ENCODE measurements around the gene C7orf33. TPM values are rescaled to one million over a fixed set of nuclear protein-coding genes. Genes with fewer than 3 reads are reported as not detected.

The C7orf33 gene
- total and polyA plus RNA-seq, 9 of the 15 experiments (the other 6 are each of a cell fraction or from before 2014, with no cell fraction given): 0.04 TPM; not detected in 8

DNA sequence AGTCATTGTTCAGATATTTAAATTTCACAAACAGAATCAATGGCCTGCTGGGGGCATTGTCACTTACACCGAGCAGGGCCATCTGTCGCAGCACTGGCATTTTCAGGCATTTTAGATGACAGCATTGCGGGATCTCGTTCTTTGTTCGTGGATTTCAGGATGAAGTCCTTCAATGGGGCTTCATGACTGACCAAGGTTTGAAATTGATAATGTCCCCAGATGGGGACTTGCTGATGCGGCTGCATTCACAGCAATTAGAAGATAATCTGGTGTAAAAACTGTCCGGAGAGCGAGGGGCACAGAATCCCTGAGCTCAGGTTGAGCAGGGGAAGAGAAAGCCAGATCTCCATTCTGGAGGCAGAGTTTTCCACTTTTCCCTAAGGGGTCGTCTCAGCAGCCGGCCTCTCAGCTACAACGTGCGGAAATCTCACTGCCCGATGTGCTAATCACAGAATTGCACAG is 1.9 kb upstream of the C7orf33 start:
- intact Hi-C loops (cut with micrococcal nuclease) (no loop called here), in situ Hi-C loops (cut with MboI) (loop anchor here (25.0 kb wide), 1 partner anchor 374 kb away; no protein-coding TSS in a partner anchor)
- Histone ChIP-seq H4K20me1 (replicated peaks; ENCODE audit: control insufficient read depth, insufficient read depth, low read length) (no peaks in the 10 kb centered on the region), H2AFZ (ENCODE audit: low read depth, low read length) (no peak overlapping the region), H3K79me2 (ENCODE audit: control insufficient read depth, insufficient read depth, low read length) (no peaks in the 10 kb centered on the region), H3K27me3 (ENCODE audit: control insufficient read depth in 2 of 2, insufficient read depth in 2 of 2, low read length in 2 of 2) (peaks cover 30 to 59% of the 10 kb centered on the region in 2 experiments; a peak in 4 of 5 replicates), H3K27ac (ENCODE audit: extremely low read depth, low read depth, low read length) (no peak overlapping the region), H3K9ac (ENCODE audit: insufficient read depth in 1 of 2, low read depth in 2 of 2, low read length in 2 of 2) (no peak overlapping the region), H3K4me1 (replicated peaks in 1 of 2; ENCODE audit: control insufficient read depth in 2 of 2, insufficient read depth in 2 of 2, low read length in 2 of 2) (no peaks in the 10 kb centered on the region), H3K9me1 (ENCODE audit: control insufficient read depth, insufficient read depth, low read length) (no peaks in the 10 kb centered on the region), H3K36me3 (ENCODE audit: control insufficient read depth, insufficient read depth, low read length) (no peaks in the 10 kb centered on the region), H3K4me2 (ENCODE audit: insufficient read depth, low read length) (no peak overlapping the region), H3K4me3 (no peak overlapping the region), H3K9me3 (replicated peaks; ENCODE audit: control insufficient read depth, insufficient read depth, low read depth, low read length) (no peaks in the 10 kb centered on the region)
- POLR2A ChIA-PET: interaction anchor here (0.6 to 1.0 kb wide), 2 partner anchors 21 to 381 kb away, joined by 3 read pairs; no protein-coding TSS in a partner anchor
- no TSS peak for BruUV-seq (replicated peaks)
- ATAC-seq (no peak), FAIRE-seq (no peak), DNase-seq (ENCODE audit: extremely low read depth in 1 of 4, low spot score in 3 of 4) (no peak)
- WGBS (ENCODE audit: insufficient coverage, low coverage, missing lambda C conversion rate): 3% methylated on average over 13 of the region's 13 CpGs
- CTCF ChIA-PET (ENCODE audit: low intra/inter-chr PET ratio): no interaction called here
- TF ChIP-seq KLF13 (tag; IDR thresholded peaks at IDR 0.05; ENCODE audit: borderline replicate concordance, low read depth) (no peak), ZNF311 (CRISPR knock-in tag; IDR thresholded peaks at IDR 0.05) (no peak), L3MBTL2 (IDR thresholded peaks at IDR 0.05) (no peak), BCL6 (CRISPR knock-in tag; IDR thresholded peaks at IDR 0.05) (no peak), ZNF717 (CRISPR knock-in tag; IDR thresholded peaks at IDR 0.05) (no peak), NR4A1 (CRISPR knock-in tag; IDR thresholded peaks at IDR 0.05) (no peak), NR4A1 (tag; IDR thresholded peaks at IDR 0.05) (no peak), ZC3H11A (IDR thresholded peaks at IDR 0.05; ENCODE audit: low read depth, low read length) (no peak), NELFE (IDR thresholded peaks at IDR 0.05; ENCODE audit: insufficient read depth, insufficient read length) (no peak), TBP (optimal IDR thresholded peaks at IDR 0.05; ENCODE audit: low read depth, low read length) (no peak), U2AF1 (optimal IDR thresholded peaks at IDR 0.05; ENCODE audit: low read depth, low read length) (no peak), ZNF175 (CRISPR knock-in tag; IDR thresholded peaks at IDR 0.05; ENCODE audit: low read depth) (no peak), HOXB6 (CRISPR knock-in tag; IDR thresholded peaks at IDR 0.05; ENCODE audit: borderline replicate concordance) (no peak)
- TF ChIP-seq, protein P1, sequence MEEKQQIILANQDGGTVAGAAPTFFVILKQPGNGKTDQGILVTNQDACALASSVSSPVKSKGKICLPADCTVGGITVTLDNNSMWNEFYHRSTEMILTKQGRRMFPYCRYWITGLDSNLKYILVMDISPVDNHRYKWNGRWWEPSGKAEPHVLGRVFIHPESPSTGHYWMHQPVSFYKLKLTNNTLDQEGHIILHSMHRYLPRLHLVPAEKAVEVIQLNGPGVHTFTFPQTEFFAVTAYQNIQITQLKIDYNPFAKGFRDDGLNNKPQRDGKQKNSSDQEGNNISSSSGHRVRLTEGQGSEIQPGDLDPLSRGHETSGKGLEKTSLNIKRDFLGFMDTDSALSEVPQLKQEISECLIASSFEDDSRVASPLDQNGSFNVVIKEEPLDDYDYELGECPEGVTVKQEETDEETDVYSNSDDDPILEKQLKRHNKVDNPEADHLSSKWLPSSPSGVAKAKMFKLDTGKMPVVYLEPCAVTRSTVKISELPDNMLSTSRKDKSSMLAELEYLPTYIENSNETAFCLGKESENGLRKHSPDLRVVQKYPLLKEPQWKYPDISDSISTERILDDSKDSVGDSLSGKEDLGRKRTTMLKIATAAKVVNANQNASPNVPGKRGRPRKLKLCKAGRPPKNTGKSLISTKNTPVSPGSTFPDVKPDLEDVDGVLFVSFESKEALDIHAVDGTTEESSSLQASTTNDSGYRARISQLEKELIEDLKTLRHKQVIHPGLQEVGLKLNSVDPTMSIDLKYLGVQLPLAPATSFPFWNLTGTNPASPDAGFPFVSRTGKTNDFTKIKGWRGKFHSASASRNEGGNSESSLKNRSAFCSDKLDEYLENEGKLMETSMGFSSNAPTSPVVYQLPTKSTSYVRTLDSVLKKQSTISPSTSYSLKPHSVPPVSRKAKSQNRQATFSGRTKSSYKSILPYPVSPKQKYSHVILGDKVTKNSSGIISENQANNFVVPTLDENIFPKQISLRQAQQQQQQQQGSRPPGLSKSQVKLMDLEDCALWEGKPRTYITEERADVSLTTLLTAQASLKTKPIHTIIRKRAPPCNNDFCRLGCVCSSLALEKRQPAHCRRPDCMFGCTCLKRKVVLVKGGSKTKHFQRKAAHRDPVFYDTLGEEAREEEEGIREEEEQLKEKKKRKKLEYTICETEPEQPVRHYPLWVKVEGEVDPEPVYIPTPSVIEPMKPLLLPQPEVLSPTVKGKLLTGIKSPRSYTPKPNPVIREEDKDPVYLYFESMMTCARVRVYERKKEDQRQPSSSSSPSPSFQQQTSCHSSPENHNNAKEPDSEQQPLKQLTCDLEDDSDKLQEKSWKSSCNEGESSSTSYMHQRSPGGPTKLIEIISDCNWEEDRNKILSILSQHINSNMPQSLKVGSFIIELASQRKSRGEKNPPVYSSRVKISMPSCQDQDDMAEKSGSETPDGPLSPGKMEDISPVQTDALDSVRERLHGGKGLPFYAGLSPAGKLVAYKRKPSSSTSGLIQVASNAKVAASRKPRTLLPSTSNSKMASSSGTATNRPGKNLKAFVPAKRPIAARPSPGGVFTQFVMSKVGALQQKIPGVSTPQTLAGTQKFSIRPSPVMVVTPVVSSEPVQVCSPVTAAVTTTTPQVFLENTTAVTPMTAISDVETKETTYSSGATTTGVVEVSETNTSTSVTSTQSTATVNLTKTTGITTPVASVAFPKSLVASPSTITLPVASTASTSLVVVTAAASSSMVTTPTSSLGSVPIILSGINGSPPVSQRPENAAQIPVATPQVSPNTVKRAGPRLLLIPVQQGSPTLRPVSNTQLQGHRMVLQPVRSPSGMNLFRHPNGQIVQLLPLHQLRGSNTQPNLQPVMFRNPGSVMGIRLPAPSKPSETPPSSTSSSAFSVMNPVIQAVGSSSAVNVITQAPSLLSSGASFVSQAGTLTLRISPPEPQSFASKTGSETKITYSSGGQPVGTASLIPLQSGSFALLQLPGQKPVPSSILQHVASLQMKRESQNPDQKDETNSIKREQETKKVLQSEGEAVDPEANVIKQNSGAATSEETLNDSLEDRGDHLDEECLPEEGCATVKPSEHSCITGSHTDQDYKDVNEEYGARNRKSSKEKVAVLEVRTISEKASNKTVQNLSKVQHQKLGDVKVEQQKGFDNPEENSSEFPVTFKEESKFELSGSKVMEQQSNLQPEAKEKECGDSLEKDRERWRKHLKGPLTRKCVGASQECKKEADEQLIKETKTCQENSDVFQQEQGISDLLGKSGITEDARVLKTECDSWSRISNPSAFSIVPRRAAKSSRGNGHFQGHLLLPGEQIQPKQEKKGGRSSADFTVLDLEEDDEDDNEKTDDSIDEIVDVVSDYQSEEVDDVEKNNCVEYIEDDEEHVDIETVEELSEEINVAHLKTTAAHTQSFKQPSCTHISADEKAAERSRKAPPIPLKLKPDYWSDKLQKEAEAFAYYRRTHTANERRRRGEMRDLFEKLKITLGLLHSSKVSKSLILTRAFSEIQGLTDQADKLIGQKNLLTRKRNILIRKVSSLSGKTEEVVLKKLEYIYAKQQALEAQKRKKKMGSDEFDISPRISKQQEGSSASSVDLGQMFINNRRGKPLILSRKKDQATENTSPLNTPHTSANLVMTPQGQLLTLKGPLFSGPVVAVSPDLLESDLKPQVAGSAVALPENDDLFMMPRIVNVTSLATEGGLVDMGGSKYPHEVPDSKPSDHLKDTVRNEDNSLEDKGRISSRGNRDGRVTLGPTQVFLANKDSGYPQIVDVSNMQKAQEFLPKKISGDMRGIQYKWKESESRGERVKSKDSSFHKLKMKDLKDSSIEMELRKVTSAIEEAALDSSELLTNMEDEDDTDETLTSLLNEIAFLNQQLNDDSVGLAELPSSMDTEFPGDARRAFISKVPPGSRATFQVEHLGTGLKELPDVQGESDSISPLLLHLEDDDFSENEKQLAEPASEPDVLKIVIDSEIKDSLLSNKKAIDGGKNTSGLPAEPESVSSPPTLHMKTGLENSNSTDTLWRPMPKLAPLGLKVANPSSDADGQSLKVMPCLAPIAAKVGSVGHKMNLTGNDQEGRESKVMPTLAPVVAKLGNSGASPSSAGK (IDR thresholded peaks at IDR 0.05): no peak
